Ramos (cell line): ENCODE results near the gene XKR3.

ENCODE experiments used
- in situ Hi-C: fragments of 300-500 bp; cut with MboI; formaldehyde crosslinking; loops from one replicate; pipeline ENCODE4 v1.14.3; 2022; ENCODE audit warnings: low sequenced_read_pairs; ENCODE audit not compliant: unreplicated experiment

XKR3 gene

DNA sequence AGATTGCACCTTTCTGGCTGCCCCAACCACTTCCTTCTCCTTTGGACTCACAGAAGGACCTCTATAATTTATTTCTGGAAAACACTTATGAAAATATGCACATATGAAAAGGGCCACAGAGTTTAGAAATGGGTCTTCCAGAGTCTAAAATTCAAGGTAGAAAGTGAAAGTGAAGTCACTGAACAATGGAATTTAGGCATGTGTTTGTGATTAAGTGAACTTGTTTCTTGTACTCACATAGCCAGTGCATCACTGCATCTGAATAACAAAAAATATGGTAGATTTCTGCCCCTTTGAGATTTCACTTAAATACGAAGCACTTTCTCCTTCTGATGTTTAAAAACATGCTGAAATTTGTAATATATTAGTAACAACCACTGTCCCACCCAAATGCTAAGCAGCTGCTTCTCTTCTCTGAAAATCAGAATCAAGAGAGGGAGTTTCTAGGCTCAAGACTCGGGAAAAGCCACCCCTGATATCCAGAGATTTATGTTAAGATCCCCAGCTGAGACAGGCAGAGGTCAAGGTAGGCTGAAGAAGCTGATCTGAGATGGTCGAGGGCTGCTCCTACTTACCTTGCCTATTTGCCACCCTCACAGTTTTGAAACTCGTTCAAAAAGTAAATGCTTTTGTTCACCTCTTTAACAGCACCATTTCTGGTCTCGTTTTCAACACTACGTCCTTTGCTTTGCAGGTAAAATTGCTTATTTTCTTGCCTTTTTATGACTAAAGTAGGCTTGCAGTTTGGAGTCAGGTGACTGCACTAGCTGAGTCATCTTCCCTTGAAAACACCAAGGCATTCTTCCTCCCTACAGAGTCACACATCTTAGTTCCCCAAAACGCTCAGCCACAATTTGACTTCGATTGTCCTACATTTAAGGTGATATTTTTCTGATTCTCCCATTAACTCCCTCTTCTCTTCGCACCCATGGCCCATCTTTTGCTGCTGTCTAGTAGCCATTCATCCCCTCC lies at the start of gene XKR3:
Gene XKR3 (minus strand): TSS at position 696 of the 972 bp plus-strand sequence. CDS start 17,338 bp downstream, outside the sequence.
- in situ Hi-C loops = no loop called here

DNA sequence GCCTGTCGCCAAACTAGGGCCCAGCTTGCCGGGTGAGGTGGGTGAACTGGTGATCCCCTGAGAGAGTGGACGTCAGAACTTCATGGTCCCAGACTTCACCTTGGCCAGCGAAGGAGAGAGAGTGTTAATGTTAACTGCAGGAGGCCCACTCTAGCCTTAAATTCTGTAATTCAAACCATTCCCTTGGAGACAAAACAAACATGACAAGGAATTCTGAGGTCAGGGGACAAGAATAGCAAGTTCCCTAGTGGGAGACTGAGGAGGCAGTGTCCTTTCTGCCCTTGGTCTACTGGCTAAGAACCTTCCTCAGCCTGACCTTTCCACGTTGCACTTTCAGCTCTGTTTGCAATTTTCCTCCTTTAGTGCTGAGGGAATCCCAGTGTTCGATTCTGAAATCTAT lies 44.4 kb upstream of the XKR3 start:
- in situ Hi-C loops = loop anchor here (25.0 kb wide), 1 partner anchor 707 kb away; no protein-coding TSS in a partner anchor

DNA sequence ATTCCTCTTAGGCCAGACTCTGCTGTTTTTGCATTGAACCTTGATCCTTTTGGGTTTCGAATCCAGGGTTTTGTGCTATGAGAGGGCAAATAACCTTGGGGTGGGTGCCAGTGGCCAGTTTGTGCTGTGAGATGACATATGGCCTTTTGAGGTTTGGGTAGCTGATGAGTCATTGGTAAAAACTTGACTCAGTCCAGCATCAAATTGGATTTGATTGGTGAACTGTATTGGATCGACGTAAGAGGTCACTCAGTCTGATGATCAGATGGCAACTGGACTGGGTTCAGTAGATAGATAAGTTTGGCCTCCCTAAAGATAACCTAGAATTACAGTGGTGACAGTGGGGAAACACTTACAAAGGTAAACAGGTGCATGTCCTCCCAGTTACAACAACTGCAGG lies 41.0 kb upstream of the XKR3 start:
- in situ Hi-C loops = loop anchor here (25.0 kb wide), 1 partner anchor 704 kb away; no protein-coding TSS in a partner anchor

DNA sequence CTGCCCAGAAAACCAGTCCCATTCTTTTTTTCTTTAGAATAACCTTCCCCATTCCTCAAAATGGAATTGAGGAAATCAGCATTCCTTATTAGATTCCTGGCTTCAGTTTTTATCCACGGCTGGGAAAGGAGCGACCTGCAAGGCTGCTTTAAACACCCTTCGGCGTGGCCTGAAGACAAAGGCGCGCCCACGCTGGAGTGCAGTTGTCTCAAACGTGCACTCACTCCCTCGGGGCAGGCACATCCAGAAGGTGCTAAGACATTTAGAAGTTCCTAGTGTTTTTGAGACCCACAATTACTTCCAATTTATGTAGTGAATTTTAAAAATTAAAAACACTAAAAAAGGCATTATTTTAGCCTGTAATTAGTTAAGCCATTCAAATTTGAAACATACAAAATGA lies 31.6 kb upstream of the XKR3 start:
- in situ Hi-C loops = loop anchor here (25.0 kb wide), 1 partner anchor 695 kb away; no protein-coding TSS in a partner anchor

DNA sequence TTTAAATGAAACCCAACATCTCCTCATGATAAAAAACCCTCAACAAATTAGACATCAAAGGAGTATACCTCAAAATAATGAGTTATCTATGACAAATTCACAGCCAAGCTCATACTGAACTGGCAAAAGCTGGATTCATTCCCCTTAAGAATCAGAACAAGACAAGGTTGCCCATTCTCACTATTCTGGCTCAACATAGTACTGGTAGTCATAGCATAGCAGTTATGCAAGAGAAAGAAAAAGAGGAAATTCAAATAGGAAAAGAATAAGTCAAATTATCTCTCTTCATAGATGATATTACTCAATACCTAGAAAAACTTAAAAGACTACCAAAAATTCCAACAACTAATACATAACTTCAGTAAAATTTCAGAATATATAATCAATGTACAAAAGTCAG lies 29.4 kb upstream of the XKR3 start:
- in situ Hi-C loops = loop anchor here (25.0 kb wide), 1 partner anchor 692 kb away; no protein-coding TSS in a partner anchor

DNA sequence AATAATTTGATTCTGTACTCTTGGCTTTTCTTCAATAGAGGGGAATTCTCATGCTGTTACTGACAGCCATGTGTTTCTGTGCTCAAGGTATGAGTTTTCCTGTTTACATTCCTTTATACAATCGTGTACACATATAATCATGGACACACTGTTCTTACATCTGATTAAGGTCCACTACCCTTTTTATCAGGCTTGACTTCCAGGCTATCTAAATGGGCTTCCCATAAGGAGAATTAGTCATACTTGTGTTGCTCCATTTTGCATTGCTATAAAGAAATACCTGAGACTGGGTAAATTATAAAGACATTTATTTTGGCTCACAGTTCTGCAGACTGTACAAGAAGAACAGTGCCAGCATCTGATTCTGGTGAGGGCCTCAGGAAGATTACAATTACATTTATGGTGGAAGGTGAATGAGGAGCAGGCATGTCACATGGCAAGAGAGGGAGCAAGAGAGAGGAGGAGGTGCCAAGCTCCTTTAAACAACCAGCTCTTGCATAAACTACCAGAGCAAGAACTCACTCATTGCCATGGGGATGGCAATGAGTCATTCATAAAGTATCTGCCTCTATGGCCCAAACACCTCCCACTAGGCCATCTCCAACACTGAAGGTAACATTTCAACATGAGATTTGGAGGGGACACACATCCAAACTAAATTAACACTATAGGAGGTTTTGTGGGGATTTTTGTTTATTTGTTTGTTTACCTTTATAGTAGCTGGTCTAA lies 26.2 kb upstream of the XKR3 start:
- in situ Hi-C loops = loop anchor here (25.0 kb wide), 1 partner anchor 689 kb away; no protein-coding TSS in a partner anchor

DNA sequence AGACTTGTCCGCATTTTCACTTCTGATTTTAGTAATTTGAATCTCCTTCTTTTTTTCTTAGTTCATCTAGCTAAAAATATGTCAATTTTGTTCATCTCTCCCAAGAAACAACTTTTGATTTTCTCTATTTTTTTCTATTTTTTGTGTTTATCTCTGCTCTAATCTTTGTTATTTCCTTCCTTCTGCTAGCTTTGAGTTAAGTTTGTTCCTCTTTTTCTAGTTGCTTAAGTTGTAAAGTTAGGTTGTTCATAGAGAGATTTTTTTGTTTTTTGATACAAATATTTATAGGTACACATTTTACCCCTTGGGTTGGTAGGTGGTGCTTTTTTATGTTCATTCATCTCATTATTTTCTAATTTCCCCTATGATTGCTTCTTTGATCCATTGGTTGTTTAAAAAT lies 22.1 kb upstream of the XKR3 start:
- in situ Hi-C loops = no loop called here

DNA sequence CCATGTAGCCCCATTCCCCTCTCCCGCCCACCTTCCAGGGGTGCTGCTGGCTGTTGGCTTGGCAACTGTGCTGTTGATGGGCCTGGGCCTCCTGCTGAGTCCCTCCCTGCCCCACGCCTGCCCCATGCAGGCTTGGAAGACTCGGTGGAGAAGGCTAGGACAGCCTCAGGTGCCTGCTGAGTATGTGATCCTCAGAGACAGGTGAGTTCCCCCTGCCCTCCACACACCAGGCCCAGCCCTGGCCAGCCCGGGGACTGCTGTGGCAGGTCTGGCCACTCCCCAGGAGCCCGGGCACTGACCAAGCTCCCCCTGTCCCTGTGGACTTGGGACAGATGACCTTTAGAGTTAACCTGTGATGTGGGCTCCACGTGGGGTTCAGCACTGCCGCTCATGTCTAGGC lies 20.7 kb upstream of the XKR3 start:
- in situ Hi-C loops = no loop called here

DNA sequence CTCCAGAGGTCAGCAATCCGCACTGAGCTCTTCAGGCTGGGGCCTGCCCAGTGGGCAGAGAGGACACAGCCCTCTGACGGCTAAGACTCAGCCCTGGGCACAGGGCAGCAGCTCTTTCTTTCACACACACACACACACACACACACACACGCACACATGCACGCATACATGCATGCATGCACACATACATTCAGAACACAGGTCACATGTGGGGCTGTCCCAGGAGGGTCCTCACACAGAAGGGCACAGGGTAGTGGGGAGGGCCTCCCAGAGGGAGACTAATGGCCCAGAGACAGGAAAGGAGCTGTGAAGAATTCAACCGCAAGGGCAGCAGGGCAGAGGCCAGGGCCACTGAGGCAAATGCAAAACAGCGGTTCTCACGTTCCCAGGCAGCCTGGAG lies 20.3 kb upstream of the XKR3 start:
- in situ Hi-C loops = no loop called here

DNA sequence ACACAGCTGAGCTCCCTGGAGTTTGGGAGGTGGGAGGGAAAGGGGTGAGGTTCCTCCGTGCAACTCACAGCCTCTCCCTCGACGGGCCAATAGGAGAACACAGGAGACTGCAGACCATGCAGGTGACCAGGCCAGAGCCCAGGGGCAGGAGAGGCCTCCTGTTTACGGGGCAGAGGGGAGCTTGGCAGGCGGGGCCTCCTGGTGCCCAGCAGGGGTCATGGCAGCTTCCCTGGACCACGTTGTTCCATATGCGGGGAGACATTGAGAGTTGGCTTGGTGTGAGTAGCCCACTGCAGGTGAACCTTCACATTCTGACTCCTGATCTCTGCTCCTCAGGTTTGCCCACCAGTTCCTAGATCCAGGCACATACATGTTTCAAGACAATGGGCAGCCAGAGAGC lies 19.3 kb upstream of the XKR3 start:
- in situ Hi-C loops = loop anchor here (5.0 kb wide), 1 partner anchor 57 kb away; no protein-coding TSS in a partner anchor

DNA sequence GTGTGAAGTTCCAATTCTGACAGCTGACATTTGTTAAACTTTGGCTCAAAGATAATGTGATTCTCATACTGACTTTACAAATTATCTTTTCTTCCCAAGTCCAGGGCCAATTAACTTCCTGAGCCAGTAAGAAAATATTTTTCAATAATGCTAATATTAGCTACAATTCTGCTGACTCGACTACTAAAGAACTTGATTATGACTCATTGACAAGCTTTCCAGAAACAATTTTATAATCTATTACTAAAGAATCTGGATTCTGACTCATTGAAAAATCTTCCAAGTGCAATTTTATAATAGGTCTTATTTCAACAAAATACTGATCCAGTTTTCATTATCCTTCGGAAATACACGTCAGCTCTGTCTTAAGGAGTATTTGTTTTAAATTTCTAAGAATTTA lies 12.9 kb upstream of the XKR3 start:
- in situ Hi-C loops = no loop called here

DNA sequence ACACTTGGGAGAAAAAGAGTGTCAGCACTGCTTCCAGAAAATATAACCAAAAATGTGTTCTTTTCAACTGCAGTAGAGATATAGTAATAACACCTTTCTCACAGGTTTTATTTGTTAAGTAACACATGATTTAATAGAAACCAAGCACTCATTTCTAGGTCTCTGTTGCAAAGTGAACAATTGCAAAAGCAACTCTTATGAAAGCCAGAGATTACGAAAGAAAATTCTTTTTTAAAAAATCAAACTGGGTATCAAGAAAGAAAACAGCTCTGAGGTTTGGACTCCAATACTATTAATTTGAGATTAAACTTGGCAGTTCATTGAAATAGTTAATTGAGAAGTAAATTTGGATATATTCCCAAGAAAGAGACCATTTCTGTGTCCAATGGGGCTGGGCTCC lies 9.8 kb upstream of the XKR3 start:
- in situ Hi-C loops = no loop called here

DNA sequence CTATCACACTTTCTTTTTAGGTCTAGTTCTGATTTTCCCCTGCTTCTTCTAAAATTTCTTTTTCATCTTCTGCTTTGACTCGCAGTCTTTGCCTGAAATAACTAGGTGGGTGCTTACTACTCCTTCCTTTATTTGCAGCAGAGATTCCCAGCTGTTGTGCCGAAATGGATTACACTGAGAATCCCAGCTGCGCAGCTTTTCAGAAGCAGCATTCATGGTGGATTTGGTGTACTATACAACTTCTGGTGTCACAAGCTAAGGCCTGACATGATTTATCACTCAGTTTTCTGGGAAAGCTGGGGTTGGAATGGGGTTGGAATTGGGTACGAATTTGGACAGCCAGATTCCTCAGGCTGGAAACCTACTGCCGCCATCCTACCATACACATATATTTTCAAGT lies 6.0 kb upstream of the XKR3 start:
- in situ Hi-C loops = no loop called here

DNA sequence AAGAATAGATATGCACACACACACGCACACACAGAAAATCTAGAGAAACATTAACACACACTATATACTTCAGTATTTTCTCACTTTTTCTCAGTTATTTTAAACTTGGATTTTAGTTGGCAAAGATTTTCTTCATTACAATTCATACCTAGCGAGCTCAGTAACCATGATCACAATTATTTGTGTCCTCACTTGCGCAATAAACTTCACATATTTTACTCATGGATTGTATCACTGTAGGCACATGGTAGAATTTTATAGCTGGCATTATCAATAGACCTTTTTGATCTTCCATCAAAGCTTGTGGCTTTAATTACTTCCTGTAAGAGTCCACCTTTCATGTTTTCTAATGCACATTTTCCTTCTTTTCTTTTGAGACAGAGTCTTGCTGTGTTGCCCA lies 4.8 kb upstream of the XKR3 start:
- in situ Hi-C loops = no loop called here

DNA sequence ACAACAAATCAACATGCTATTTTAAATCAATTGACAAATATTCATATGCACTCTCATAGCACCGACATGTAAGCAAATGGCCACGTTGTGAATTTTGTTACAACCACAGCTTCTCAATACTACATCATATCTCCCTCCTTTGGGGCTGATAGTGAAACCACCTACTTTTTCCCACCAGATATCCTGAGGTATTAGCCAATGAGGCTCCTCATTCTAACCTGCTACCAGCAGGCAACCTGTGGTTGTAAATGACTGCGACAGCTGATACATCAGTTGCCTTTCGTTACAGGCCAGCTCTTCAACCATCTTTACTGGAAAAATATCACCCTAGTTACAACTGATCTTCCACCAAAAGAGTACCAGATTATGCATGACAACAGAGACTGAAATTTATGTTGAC lies 3.7 kb upstream of the XKR3 start:
- in situ Hi-C loops = no loop called here

DNA sequence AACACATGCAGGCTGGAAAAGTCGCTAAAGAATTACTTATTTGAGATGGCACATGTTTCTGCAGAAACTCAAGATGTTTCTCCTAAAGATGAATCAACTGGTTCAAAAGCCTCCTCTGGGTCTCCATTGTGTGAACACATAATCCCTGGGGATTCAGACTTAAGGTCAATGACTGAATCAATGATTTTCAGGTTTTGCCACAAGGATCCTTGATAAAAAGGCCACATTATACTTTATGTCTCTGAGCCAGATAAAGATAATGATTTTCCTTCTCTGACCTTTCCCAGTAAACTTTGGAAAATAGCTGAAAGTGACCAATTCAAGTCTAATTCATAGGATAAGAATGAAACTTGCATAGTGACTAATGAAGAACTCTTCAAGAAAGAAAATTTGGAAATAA lies 2.3 kb upstream of the XKR3 start:
- in situ Hi-C loops = no loop called here

DNA sequence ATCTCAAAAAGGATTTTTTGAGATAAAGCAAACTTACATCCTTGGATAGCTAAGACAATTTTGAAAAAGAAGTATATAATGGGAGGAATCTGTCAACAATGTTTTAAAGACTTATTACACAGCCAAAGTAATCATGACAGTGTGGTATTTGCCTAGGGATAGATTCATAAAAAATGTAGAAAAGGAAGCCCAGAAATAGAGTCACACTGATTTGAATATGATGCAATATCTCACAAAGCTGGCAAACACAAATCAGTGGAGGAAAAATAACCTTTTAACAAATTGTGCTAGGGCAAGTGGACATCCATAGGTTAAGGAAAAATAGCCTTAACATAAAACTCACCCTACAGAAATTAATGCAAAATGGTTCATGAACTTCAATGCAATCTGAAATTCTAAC lies 6.0 kb downstream of the XKR3 start:
- in situ Hi-C loops = no loop called here

DNA sequence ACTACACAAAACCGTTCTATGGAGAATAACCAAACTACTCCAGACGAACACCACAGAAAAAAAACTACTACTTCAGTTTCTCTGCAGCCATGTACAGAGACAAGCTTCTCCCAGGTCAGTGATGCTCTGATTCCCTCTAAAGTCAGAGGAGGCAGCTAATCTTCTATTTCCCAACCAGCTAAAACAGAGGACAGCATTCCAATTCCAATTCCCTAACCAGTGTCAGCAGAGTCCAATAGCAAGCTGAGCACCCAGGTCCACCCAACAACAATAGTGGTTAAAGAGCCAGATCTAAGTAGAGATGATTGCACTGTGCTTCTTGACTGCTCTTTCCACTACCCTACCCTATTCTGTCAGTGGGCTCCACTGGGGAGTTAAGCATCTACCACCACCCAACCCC lies 6.7 kb downstream of the XKR3 start:
- in situ Hi-C loops = no loop called here

DNA sequence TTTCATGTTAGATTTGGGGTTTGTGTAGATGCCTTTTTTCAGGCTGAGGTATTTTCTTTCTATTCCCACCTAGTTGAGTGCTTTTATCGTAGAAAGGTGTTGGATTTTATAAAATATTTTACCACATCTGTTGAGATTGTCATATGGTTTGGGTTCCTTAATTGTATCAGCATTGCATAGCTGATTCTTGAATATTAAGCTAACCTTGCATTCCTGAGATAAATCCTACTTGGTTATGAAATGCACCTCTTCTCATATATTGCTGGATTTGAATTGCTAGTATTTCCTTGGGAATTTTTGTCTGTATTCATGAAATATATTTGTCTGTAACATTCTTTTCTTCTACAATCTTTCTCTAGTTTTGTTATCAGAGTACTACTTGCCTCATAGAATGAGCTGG lies 10.1 kb downstream of the XKR3 start:
- in situ Hi-C loops = no loop called here

DNA sequence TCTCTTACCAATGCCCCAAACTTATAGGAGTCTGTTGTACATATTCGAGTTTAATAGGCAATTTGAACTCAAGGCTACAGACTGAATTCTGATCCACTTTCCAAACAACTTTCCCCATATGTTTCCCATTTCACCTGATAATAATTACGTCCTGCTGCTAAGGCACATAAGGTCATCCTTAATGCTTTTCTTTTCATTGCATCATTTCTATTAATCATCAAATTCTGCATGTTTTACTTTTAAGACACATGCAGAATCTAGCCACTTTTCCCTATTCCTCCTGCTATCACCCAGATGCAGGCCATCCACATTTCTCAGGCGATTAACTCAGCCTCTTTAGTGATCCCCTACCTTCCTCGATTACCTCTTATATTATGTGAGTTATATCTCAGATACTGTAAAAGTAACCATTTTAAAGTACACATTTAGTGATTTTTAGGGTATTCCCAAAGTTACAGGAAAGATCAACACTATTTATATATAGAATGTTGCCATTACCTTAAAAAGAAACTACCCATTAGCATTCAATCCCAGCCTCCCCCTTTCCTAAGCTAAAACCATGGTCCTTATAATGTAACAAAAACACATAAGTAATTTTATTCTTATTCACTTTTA lies 14.9 kb downstream of the XKR3 start:
- in situ Hi-C loops = no loop called here

DNA sequence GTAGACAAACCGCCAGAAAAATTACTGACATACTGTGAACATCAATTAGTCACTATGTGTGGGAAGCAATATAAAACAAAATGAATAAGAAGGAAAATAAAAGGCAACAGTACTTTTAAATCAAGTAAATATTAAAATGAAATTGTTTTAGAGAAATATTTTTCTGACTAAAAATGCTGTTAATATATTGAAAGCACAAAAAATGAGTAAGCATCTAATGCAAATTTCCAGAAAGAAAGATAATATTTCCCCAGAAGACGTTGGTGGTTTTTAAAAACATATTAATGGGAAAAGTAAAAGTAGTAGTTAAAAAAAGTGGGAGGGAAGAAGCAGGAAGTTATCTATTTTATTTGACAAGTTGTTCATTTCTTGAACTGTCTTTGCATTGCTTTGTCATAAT lies 16.5 kb downstream of the XKR3 start:
- in situ Hi-C loops = no loop called here
